GM18909 (cell line): ENCODE results near the gene CCSER1.

ENCODE experiments used
- ATAC-seq: cut with Tn5 transposase; IDR thresholded peaks from one replicate; pipeline ENCODE4 v1.9.1; 2021; ENCODE audit warnings: mild to moderate bottlenecking; ENCODE audit not compliant: unreplicated experiment, poor library complexity

Gene CCSER1

GRCh38 chr4:90187148-90187884, 60.1 kb downstream of the CCSER1 start:
- no peak for ATAC-seq

GRCh38 chr4:90189178-90189577, 62.0 kb downstream of the CCSER1 start:
- ATAC-seq: no peak

- ATAC-seq: no peak
Observed at GRCh38 chr4:90189946-90190345, 62.8 kb downstream of the CCSER1 start.

GRCh38 chr4:90190525-90190924, 63.3 kb downstream of the CCSER1 start:
- no peak for ATAC-seq

GRCh38 chr4:90198086-90198847, 71.1 kb downstream of the CCSER1 start:
- ATAC-seq: no peak

- no peak for ATAC-seq
Observed at GRCh38 chr4:90207887-90208454, 80.8 kb downstream of the CCSER1 start.

GRCh38 chr4:90209922-90210321, 82.7 kb downstream of the CCSER1 start:
- ATAC-seq: no peak

GRCh38 chr4:90211174-90211573, 84.0 kb downstream of the CCSER1 start:
- no peak for ATAC-seq

- peak; percentile 63 for ATAC-seq
Observed at GRCh38 chr4:90215286-90215685, 88.1 kb downstream of the CCSER1 start.

- ATAC-seq: no peak
Observed at GRCh38 chr4:90219822-90220221, 92.6 kb downstream of the CCSER1 start.

- no peak for ATAC-seq
Observed at GRCh38 chr4:90220459-90220858, 93.3 kb downstream of the CCSER1 start.

GRCh38 chr4:90226734-90227133, 99.5 kb downstream of the CCSER1 start:
- ATAC-seq: no peak

GRCh38 chr4:90227177-90227576, 100.0 kb downstream of the CCSER1 start:
- no peak for ATAC-seq

GRCh38 chr4:90234916-90235547, 107.8 kb downstream of the CCSER1 start:
- no peak for ATAC-seq

- no peak for ATAC-seq
Observed at GRCh38 chr4:90237751-90238530, 110.7 kb downstream of the CCSER1 start.

- ATAC-seq: no peak
Observed at GRCh38 chr4:90240333-90240732, 113.1 kb downstream of the CCSER1 start.

GRCh38 chr4:90241008-90241407, 113.8 kb downstream of the CCSER1 start:
- ATAC-seq: no peak

- ATAC-seq: no peak
Observed at GRCh38 chr4:90245837-90246236, 118.6 kb downstream of the CCSER1 start.

- ATAC-seq: no peak
Observed at GRCh38 chr4:90246816-90247215, 119.6 kb downstream of the CCSER1 start.

- ATAC-seq: no peak
Observed at GRCh38 chr4:90254357-90254756, 127.2 kb downstream of the CCSER1 start.
